ENCODE results near the gene DTX4. TPM values are rescaled to one million over a fixed set of nuclear protein-coding genes. Genes with fewer than 3 reads are reported as not detected.

Gene DTX4
- total RNA-seq, 1 experiment from 2014 or later = 0.25 TPM

DNA sequence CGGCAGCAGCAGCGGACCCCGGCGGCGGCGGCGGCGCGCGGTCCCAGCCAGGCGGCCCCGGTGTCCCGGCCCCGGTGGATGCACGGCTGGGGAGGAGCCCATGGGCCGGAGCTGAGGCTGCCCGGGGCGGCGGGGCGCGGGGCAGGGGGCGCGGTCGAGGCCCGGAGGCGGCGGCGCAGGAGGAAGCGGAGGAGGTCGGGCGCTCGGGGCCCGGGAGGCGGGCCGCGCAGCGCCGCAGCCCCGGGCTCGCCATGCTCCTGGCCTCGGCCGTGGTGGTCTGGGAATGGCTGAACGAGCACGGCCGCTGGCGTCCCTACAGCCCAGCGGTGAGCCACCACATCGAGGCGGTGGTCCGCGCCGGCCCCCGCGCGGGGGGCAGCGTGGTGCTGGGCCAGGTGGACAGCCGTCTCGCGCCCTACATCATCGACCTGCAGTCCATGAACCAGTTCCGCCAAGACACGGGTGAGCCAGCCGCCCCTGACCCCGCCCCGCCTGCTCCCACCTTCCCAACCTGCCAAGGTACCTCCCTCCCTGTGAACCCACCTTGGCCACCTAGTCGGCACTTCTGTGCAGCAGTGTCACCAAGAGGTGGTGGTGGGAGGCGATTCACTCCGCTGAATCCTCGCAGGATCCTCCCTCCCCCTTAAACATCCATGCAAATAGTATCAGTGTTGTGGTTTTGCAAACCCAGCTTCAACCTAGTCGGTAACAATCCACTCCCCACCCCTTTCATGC lies 580 bp downstream of the DTX4 start:
- DNase-seq (ENCODE audit: extremely low read depth, low read depth) = no peak

DNA sequence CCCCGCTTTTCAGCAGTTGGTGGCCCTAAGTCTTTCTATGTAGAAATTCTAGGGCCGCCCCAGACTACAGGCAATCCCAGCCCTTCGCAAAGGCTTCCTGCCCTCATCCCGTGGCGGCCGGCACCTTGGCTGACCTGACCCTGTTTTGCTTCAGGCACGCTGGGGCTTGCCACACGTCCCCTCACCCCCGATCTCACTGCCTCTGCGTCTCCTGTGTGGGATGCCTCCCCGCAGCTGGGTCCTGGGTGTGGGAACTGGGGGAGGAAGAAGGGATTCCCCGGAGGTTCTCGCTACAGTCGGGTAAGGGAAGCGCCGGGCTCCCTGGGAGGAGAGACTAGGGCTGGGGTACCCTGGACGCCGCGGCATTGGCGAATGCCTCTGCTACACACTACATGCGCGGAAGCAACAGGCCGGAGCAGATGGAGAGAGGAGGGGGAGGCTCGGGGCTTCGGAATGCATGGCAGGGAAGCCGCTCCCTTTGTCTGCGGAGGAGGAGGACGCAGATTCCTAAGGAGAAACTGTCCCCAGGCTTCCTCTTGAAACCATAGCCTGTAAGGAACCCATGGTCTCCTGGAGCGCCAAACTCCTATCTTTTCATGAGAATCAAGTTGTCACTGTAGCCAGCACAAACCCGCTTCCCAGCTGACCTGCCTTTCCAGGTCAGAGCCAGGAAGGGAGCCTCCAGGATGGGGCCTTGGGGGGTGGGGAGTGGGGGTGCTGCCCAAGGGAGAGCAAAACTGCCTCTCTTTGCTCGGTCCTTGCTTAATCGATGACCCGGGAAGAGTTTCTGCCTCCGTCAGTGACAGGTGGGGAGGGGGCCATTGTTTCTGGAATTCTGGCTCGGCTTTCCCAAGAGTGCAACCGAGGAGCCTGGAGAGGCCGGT lies 1.4 kb downstream of the DTX4 start:
- DNase-seq (ENCODE audit: extremely low read depth, low read depth) = no peak

DNA sequence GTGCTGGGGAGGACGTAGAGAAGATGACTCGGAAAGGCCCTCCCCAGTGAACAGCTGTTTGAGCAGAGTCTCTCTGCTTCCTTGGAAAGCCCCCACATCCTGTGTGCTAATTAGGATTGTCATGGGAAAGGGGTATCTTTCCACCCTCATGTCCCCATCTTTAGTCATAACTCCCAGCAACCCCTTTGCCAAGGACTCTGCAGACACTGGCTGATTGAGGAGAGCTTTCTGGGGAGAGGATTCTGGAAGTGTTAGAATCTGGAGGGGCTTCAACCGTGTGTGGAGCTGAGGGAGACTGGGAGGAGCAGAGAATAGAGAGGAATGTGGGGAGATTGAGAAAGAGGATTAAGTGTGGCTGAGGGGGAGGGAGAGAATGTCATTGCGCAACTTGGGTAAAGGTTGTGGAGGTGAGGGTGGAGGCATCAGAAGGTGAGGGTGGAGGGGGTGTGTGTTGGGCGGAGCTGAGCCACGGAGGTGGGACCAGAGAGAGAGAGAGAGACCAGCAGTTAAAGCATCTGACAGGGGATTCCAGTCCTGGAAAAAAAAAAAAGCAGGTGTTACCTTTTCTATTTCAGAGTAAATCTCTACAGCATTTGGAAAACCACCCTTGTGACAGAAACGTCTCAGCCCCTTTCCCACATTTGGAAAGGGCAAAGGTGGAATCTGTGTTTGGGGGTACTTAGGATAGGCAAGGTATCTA lies 2.2 kb downstream of the DTX4 start:
- DNase-seq (ENCODE audit: extremely low read depth, low read depth) = no peak

DNA sequence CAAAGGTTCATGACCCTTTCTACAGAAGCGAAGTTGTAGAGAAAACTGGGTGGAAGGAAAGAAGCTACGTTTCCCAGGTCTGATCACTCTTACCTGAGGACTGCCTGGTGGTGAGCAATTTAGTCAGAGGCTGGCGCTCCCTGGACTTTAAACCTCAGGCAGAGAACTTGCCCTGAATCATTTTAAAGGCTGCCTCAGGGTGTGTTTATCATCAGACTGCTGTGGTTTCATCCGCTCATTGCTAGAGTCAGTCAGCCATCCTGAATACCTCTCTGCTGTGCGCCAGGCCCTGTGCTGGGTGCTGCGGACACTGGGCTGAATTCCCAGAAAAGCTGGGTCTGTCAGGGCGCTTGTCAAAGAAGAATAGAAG lies 2.7 kb downstream of the DTX4 start:
- DNase-seq (ENCODE audit: extremely low read depth, low read depth) = no peak

DNA sequence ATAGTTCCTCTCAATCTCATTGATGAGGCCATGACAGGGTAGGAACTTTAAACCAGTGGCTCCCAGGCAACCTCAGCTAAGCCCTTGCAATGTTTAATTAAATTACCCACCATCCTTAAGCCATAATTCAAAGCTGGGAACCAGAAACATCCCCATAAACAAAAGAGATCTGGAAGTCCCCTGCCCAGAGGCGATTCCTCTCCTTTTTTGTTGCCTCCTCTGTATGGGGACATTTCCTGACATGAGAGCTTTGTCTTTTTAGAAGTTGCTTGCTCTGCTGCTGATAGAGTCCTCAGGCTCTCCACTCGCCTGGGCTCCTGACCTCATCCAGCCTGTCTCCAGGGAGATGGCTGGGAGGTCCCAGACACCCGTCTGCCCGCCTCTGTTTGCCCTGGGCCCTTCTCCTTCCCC lies 3.2 kb downstream of the DTX4 start:
- no peak for DNase-seq (ENCODE audit: extremely low read depth, low read depth)

DNA sequence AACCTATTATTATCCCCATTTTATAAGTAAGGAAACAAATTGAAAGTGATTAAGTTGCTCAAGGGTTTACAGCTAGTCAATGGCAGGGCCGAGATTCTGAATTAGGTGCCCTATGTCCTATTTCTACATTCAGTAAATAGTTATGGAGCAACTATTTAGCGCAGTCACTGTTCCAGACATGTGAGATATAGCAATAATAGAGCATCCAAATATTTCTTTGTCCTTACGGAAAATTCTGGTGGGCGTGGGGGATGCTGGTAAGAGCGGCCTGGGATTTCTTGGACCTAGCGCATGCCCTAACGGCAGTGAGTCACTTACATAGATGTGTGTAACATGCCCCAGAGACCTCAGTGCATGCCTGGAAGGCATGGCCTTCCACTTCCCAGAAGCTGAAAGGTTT lies 4.4 kb downstream of the DTX4 start:
- DNase-seq (ENCODE audit: extremely low read depth, low read depth) = no peak

DNA sequence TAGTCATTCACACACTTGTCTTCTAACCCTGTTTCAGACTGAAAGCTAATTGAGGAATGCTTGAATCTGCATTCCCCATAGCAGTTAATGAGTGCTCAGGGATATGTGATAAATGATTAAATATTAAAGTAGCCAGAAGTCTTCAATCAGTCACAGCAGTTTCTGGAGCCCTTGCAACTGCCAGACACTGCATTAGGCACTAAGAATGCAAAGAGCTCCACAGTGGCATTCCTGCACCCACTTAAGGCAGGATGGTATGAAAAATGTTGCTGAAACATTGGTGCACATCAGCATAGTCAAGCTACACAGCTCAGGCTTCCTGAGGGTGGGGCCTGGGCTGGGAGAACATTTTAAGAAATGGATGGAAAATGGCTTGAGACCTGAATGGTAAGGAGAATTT lies 6.5 kb downstream of the DTX4 start:
- no peak for DNase-seq (ENCODE audit: extremely low read depth, low read depth)

DNA sequence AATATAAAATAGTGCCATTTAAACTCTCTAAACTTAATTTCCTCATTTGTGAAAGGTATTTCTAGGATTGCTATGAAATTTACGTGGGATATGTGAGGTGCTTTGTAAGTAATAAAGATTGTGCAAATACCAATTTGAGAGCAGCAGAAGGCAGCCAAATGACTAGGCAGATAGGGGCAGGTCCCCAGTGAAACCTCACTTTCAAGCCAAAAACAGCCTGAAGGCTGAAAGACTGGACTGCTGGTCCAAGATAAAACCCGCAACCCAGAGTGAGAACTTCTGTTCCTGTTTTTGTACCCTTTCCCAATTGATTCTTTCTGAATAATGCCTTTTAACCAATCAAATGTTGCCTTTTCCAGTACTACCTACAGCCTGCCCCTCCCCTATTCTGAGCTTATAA lies 7.2 kb downstream of the DTX4 start:
- DNase-seq (ENCODE audit: extremely low read depth, low read depth) = no peak

DNA sequence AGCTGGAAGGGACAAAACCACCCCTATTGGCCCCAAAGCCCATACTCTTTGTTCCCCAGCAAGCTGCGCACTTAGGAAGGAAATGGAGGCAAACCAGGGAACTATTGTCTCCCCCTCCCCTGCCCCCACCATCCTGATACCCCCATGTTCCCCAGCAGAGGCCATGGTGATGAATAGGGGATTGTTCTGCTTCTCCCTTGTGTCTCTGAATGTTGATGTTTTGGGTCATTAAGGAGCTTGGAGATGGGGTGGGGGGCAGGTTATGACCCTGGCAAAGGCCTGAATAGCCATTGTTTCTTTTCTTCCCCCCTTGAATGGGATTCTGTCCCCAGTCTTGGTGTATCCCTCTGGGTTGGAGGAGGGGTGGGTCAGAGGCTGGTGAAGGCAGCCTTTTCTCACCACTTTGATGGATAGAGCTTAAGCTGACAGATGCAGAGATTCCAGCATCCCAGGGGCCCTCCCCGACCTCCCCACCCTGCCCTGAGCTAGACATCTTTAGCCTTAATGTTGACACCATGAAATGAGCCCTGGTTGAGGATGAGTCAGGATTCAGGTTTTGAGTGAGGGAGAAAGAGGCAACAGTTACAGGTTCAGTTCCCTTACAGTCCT lies 8.3 kb downstream of the DTX4 start:
- no peak for DNase-seq (ENCODE audit: extremely low read depth, low read depth)

DNA sequence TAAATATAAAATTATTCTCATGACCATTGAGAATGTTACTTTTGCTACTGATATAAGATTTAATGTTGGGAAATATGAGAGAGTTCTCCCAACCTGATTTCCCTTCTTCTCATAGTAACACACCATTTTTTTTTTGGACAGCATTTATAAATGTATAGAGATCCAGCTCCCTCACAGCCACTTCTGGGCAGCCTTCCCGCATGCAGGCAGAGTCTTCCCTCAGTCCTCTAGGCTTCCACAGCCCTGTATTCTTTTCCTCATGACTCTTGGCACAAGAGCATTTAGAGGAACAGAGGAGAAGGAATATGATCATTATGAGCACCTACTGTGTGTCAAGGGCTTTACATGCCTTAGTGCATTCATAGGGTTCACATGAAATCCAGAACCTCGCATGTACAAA lies 9.0 kb downstream of the DTX4 start:
- DNase-seq (ENCODE audit: extremely low read depth, low read depth) = no peak

DNA sequence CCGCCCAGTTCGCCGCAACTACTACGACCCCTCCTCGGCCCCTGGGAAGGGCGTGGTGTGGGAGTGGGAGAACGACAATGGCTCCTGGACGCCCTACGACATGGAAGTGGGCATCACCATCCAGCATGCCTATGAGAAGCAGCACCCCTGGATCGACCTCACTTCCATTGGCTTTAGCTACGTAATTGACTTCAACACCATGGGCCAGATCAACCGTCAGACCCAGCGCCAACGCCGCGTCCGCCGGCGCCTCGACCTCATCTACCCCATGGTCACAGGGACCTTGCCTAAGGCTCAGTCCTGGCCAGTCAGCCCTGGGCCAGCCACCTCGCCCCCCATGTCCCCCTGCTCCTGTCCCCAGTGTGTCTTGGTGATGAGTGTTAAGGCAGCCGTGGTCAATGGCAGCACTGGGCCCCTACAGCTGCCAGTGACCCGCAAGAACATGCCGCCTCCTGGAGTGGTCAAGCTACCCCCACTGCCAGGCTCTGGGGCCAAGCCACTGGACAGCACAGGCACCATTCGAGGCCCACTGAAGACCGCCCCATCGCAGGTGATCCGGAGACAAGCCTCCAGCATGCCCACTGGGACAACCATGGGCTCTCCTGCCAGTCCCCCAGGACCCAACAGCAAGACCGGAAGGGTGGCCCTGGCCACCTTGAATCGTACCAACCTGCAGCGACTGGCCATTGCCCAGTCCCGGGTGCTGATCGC lies 10.0 kb downstream of the DTX4 start:
- DNase-seq (ENCODE audit: extremely low read depth, low read depth) = no peak

DNA sequence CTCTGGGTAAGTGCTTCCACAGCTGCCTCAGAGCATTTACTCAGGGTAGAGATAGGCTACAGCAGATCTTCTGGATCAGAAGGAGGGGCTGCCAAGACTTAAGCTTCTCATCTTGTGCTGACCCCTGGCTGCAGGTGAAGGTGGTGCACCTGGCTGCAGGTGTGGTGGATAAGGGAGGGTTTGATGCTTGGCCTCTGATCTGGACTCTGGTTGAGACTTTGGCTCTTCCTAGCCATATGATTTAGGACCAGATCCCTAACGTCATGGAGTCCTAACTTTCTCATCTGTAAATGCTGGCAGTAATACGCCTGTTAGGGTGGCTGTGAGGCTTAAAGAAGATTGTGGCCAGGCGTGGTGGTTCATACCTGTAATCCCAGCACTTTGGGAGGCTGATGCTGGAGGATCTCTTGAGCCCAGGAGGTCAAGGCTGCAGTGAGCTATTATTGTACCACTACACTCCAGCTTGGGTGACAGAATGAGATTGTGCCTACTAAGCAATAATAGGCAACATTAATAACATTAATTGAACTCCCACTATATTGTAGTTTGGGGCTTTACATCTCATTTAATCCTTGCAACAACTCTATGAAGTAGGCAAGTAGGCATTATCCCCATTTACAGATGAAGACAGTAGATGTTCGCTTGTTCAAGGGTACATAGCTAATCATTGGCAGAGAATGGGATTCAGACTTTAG lies 10.7 kb downstream of the DTX4 start:
- no peak for DNase-seq (ENCODE audit: extremely low read depth, low read depth)

DNA sequence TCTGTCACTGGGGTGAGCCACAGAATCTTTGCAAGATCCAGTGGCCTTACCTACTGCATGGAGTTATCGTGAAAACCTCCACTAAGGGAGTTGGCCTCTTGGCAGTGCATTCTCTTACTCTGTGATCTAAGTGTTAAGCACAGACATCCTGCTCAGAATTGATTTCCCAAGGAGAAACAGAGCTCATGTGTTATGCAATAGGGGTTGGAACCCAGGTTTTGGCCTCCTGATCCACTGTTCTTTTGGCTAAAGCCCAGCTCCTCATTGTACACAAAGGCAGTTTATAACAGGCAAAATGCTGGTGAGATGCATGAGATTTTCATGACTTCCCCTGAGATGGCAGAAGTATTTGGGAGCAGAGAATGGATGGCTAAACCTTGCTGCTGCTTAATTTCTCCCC lies 11.8 kb downstream of the DTX4 start:
- DNase-seq (ENCODE audit: extremely low read depth, low read depth) = no peak

DNA sequence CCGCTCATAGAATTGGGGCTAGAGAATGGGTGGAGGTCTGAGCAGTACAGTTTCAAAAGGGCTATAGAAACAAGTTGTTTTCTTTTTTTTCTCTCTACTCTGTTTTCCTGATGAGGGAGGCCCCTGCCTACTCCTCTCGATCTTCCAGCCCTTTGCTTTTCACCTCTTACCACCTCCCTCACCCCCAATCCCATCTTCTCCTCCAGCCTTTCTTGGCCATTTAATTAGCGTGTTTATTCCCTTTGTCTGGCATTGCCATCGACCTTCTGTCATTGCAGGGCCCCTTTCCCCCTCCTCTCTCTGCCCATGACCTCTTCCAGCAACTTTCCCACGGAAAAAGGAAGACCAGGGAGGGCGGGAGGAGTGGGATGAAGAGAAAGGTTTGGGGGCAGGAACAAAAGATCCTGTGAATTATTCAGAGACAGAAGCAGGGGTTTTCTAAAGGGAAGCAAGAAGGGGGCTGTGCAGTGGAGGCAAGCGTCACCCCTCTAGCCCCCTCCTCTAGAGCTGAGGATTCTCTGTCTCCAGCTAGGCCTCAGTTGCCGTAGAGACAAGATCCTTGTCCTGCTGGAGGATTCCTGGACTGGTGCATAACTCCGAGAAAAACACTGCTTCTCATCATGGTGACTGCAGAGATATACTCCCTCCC lies 12.9 kb downstream of the DTX4 start:
- no peak for DNase-seq (ENCODE audit: extremely low read depth, low read depth)

DNA sequence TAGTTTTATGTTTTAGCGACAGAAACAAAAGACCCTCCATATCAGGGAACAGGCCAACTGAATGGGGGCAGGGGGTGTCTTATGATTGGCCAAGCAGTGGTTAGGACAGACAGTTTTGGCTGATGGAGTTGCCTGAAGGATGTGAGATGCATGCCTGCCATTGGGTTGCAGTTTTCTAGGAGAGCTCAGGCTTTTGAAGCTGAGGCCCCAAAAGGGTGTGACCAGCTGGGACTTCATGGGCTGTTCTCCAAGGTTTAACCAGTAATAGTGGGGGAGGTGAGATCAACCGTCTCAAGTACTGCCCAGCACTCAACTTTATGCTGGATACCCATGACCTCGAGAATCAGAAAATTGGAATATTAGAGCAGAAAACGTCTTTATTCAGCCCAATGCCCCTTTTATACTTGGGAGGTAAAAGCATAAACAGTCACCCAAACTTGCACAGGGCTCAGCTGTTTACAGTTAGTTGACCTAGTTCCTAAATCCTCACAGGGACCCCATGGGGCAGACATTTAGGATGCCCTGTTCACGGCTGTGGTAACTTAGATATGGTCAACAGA lies 13.5 kb downstream of the DTX4 start:
- no peak for DNase-seq (ENCODE audit: extremely low read depth, low read depth)

DNA sequence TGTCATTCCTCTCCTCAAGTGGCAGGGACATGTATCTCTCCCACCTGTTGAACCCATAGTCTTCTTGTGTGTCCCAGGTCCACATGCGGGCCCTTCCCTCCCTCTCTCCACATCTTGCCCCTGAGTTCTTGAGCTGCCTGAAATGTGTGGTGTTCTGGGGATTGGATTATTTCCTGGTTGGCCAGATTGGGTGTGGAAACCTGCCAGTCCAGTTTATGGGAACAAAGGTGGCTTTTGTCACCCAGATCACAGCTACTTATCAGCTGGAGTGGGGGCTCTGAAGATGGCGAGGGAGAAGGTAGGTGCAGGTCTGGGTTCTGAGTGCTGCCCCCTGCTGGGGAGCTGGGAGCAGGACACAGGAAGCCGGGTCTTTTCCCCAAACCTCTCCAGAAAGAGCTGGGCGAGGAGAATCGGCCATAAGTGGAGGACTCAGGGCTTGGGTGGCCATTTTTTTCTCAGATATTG lies 14.2 kb downstream of the DTX4 start:
- DNase-seq (ENCODE audit: extremely low read depth, low read depth) = no peak

DNA sequence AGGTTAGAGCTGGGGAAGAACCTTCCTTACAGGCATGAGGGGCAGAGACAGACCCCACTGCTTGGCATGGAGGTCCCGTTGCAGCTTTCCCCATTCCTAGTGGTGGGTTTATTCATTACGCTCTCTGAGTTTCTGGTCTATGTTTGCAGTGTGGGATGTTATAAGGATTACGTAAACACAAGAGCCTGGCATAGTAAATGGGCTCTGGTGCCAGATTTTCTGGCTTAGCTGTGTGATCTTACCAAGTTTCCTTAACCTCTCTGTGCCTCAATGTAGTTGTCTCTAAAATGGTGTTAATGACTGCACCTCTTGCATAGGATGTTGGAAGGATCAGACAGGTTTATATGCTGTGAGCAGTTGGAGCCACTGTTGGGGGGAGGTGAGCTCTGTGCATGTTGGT lies 15.1 kb downstream of the DTX4 start:
- DNase-seq (ENCODE audit: extremely low read depth, low read depth) = no peak

DNA sequence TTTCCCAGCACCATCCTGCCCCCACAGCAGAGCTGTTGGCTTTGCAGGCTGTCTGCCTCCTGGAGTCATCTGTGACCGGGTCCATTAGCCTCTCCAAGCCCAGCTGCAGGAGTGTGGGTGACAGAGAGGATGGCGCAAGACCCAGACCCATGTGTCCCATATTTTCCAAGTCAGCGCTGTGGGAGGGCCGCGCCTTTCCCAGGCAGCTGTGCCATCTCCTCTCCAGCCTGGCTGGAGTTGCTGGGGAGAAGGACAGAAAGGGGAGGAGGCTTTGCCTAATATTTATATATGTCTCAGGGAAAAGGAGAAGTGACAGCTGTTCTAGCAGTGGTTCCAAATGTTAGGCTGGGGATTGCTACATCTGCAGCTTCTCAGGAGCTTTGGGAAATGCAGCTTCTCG lies 15.7 kb downstream of the DTX4 start:
- no peak for DNase-seq (ENCODE audit: extremely low read depth, low read depth)

DNA sequence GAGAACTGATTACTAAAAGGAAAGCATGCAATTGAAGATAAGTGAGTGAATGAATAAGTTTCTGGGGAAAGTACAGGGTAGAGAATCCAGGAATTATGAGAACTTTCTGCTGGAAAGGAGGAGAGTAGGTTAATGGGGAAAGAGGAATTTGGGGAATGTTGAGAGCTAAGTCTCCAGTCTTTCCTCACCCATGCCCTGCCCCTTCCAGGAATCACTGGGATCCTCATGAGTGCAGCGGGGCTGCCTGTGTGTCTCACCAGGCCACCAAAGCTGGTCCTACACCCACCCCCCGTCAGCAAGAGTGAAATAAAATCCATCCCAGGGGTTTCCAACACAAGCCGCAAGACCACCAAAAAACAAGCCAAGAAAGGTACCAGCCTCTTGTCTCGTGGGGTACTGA lies 17.0 kb downstream of the DTX4 start:
- DNase-seq (ENCODE audit: extremely low read depth, low read depth) = no peak

Measured in NCI-H460 (cell line).